Gastrocnemius medialis (tissue), 4 donors: ENCODE results near the gene CAMK2D.

Experiments used
- POLR2A ChIP-seq, 2 donors: fragments of 450-650 bp; IDR thresholded peaks; one replicate each; pipeline ENCODE4 v1.6.1; 2017; ENCODE audit warnings: antibody characterized with exemption in 2 of 2, mild to moderate bottlenecking in 2 of 2, moderate library complexity in 2 of 2
- TF ChIP-seq, protein P1 (sequence below), 5 experiments: fragments of 450-650 bp in 3 of 5; fragments of 200-600 bp in 2 of 5; sonication (generic) in 2 of 5; IDR thresholded peaks in 4 of 5; conservative IDR thresholded peaks in 1 of 5; 1 replicate in 4 of 5; 2 replicates in 1 of 5; pipeline ENCODE4 v1.5.1; 2016 to 2019; ENCODE audit warnings: antibody characterized with exemption in 5 of 5, mild to moderate bottlenecking in 3 of 5, moderate library complexity in 3 of 5

DNA sequence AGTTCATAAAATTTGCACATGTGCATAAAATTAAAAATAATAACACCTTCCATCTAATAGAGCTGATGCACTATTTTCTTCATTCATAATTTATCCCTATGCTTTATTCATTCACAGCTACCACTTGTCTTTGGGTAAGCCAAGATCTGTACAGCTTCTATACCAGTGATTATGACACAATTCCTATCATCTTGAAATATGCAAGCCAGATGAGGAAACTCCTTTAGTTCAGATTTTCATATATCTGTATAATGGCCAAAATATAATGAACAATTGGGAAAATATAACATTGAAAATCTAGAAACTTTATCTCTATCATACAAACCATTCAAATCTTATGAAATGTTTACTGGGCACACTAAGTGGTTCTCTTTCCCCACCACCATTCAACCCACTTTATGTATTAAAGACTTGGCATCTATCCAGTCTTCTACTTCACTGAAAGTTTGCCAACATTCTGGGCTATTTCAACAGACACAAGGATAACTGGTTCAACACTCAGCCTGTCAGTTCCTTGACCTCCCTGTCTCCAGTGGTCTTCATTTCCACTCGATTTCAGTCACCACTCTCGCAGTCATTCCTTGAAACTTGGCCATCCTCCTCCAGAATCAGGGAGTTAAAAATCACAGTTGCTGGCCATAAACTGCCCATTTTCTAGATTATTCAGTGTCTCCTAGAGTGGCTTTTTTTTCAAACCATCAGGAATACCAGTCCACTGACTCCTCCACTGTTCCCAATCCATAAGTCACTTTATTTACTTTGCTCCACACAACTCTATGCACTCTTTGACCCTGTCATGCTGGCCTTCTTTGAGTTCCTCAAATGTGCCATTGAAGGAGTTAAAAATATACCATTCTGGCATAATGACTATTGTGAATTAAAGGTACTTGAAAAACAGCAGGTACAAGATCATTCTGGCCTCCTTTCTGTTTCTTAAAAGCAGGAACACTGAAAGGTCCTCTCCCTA lies 85.5 kb downstream of the CAMK2D start:
- TF ChIP-seq, protein P1, sequence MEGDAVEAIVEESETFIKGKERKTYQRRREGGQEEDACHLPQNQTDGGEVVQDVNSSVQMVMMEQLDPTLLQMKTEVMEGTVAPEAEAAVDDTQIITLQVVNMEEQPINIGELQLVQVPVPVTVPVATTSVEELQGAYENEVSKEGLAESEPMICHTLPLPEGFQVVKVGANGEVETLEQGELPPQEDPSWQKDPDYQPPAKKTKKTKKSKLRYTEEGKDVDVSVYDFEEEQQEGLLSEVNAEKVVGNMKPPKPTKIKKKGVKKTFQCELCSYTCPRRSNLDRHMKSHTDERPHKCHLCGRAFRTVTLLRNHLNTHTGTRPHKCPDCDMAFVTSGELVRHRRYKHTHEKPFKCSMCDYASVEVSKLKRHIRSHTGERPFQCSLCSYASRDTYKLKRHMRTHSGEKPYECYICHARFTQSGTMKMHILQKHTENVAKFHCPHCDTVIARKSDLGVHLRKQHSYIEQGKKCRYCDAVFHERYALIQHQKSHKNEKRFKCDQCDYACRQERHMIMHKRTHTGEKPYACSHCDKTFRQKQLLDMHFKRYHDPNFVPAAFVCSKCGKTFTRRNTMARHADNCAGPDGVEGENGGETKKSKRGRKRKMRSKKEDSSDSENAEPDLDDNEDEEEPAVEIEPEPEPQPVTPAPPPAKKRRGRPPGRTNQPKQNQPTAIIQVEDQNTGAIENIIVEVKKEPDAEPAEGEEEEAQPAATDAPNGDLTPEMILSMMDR (IDR thresholded peaks at IDR 0.05 in 4 of 5, conservative IDR thresholded peaks at IDR 0.05 in 1 of 5), result no peak
- no peak for TF ChIP-seq POLR2A (IDR thresholded peaks at IDR 0.05)
